GM23338 (cell line): ENCODE measurements around the gene ZNF277. TPM values are rescaled to one million over a fixed set of nuclear protein-coding genes. Genes with fewer than 3 reads are reported as not detected.

ENCODE experiments used
- STAT1 ChIP-seq: IDR thresholded peaks from one replicate; pipeline ENCODE4 v1.6.1; 2016; ENCODE audit warnings: antibody characterized with exemption; ENCODE audit not compliant: unreplicated experiment
- ZNF331 ChIP-seq: fragments of 250-450 bp; sonication (Bioruptor Pico); IDR thresholded peaks from 2 replicates; pipeline ENCODE4 v1.5.0; 2020; ENCODE audit warnings: low read depth, mild to moderate bottlenecking, moderate library complexity
- polyA plus RNA-seq: library from polyadenylated mRNA; unstranded; fragments of >200 nt; fragmentation: Nextera tagmentation; extraction: Ambion mirVana; gene quantifications from 2 replicates; pipeline ENCODE4 v1.2.1, GENCODE V29; 2016
- total RNA-seq: library from RNA; depleted of rRNA; stranded (reverse); fragments of >200 nt; shearing (Covaris generic); gene quantifications from 2 replicates; pipeline ENCODE4 v1.2.3, GENCODE V29; 2014
- TF ChIP-seq, protein P1 (sequence below): fragments of 250-450 bp; sonication (Bioruptor Pico); IDR thresholded peaks from 2 replicates; pipeline ENCODE4 v1.5.0; 2020; ENCODE audit warnings: mild to moderate bottlenecking, moderate library complexity
- TF ChIP-seq, protein P2 (sequence below): IDR thresholded peaks from one replicate; pipeline ENCODE4 v1.6.1; 2018; ENCODE audit warnings: antibody characterized with exemption; ENCODE audit not compliant: unreplicated experiment
- TF ChIP-seq, protein P3 (sequence below): IDR thresholded peaks from 2 replicates; pipeline ENCODE4 v1.6.1; 2016; ENCODE audit warnings: antibody characterized with exemption

ZNF277 gene
- total and polyA plus RNA-seq, 2 experiments from 2014 or later: 25.4 to 28.9 TPM

DNA sequence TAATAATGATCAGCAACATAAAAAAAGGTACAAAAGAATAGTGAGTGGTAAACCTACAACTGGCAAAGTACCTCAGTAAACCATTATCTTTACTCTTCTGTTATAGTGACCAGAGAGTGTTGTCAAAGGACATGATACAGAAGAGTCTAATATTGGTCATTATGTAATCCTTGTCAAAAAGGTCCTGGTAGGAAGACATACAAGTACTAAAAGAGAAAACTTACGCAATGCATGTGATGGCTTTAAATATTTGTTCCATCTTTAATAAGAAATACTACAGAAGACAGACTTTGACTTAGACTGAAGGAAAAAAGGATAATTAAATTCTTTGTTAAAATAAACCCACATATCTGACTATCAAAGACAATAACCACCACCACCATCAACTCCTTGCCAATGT is 6.8 kb upstream of the ZNF277 start (continued):
- TF ChIP-seq, protein P1, sequence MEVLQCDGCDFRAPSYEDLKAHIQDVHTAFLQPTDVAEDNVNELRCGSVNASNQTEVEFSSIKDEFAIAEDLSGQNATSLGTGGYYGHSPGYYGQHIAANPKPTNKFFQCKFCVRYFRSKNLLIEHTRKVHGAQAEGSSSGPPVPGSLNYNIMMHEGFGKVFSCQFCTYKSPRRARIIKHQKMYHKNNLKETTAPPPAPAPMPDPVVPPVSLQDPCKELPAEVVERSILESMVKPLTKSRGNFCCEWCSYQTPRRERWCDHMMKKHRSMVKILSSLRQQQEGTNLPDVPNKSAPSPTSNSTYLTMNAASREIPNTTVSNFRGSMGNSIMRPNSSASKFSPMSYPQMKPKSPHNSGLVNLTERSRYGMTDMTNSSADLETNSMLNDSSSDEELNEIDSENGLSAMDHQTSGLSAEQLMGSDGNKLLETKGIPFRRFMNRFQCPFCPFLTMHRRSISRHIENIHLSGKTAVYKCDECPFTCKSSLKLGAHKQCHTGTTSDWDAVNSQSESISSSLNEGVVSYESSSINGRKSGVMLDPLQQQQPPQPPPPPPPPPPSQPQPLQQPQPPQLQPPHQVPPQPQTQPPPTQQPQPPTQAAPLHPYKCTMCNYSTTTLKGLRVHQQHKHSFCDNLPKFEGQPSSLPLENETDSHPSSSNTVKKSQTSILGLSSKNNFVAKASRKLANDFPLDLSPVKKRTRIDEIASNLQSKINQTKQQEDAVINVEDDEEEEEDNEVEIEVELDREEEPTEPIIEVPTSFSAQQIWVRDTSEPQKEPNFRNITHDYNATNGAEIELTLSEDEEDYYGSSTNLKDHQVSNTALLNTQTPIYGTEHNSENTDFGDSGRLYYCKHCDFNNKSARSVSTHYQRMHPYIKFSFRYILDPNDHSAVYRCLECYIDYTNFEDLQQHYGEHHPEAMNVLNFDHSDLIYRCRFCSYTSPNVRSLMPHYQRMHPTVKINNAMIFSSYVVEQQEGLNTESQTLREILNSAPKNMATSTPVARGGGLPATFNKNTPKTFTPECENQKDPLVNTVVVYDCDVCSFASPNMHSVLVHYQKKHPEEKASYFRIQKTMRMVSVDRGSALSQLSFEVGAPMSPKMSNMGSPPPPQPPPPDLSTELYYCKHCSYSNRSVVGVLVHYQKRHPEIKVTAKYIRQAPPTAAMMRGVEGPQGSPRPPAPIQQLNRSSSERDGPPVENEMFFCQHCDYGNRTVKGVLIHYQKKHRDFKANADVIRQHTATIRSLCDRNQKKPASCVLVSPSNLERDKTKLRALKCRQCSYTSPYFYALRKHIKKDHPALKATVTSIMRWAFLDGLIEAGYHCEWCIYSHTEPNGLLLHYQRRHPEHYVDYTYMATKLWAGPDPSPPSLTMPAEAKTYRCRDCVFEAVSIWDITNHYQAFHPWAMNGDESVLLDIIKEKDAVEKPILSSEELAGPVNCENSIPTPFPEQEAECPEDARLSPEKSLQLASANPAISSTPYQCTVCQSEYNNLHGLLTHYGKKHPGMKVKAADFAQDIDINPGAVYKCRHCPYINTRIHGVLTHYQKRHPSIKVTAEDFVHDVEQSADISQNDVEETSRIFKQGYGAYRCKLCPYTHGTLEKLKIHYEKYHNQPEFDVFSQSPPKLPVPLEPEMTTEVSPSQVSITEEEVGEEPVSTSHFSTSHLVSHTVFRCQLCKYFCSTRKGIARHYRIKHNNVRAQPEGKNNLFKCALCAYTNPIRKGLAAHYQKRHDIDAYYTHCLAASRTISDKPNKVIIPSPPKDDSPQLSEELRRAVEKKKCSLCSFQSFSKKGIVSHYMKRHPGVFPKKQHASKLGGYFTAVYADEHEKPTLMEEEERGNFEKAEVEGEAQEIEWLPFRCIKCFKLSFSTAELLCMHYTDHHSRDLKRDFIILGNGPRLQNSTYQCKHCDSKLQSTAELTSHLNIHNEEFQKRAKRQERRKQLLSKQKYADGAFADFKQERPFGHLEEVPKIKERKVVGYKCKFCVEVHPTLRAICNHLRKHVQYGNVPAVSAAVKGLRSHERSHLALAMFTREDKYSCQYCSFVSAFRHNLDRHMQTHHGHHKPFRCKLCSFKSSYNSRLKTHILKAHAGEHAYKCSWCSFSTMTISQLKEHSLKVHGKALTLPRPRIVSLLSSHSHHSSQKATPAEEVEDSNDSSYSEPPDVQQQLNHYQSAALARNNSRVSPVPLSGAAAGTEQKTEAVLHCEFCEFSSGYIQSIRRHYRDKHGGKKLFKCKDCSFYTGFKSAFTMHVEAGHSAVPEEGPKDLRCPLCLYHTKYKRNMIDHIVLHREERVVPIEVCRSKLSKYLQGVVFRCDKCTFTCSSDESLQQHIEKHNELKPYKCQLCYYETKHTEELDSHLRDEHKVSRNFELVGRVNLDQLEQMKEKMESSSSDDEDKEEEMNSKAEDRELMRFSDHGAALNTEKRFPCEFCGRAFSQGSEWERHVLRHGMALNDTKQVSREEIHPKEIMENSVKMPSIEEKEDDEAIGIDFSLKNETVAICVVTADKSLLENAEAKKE: no peak
- TF ChIP-seq, protein P2, sequence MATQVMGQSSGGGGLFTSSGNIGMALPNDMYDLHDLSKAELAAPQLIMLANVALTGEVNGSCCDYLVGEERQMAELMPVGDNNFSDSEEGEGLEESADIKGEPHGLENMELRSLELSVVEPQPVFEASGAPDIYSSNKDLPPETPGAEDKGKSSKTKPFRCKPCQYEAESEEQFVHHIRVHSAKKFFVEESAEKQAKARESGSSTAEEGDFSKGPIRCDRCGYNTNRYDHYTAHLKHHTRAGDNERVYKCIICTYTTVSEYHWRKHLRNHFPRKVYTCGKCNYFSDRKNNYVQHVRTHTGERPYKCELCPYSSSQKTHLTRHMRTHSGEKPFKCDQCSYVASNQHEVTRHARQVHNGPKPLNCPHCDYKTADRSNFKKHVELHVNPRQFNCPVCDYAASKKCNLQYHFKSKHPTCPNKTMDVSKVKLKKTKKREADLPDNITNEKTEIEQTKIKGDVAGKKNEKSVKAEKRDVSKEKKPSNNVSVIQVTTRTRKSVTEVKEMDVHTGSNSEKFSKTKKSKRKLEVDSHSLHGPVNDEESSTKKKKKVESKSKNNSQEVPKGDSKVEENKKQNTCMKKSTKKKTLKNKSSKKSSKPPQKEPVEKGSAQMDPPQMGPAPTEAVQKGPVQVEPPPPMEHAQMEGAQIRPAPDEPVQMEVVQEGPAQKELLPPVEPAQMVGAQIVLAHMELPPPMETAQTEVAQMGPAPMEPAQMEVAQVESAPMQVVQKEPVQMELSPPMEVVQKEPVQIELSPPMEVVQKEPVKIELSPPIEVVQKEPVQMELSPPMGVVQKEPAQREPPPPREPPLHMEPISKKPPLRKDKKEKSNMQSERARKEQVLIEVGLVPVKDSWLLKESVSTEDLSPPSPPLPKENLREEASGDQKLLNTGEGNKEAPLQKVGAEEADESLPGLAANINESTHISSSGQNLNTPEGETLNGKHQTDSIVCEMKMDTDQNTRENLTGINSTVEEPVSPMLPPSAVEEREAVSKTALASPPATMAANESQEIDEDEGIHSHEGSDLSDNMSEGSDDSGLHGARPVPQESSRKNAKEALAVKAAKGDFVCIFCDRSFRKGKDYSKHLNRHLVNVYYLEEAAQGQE: no peak
- TF ChIP-seq STAT1: no peak
- no peak for TF ChIP-seq ZNF331 (CRISPR knock-in tag)
- TF ChIP-seq, protein P3, sequence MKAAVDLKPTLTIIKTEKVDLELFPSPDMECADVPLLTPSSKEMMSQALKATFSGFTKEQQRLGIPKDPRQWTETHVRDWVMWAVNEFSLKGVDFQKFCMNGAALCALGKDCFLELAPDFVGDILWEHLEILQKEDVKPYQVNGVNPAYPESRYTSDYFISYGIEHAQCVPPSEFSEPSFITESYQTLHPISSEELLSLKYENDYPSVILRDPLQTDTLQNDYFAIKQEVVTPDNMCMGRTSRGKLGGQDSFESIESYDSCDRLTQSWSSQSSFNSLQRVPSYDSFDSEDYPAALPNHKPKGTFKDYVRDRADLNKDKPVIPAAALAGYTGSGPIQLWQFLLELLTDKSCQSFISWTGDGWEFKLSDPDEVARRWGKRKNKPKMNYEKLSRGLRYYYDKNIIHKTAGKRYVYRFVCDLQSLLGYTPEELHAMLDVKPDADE: no peak
